Measurements from ENCODE around the gene SHOC2.
A peak's percentile ranks its signal among the peaks of the same experiment; 100 is the strongest.

Gene SHOC2

GRCh38 chr10:110989016-110989415 lies 69.6 kb downstream of the SHOC2 start:
- no peak for FAIRE-seq
- TF ChIP-seq SPI1 (IDR thresholded peaks at IDR 0.05; ENCODE audit: low read depth, low read length) = no peak
- no peak for TF ChIP-seq TAF1 (IDR thresholded peaks at IDR 0.05; ENCODE audit: low read depth, low read length)
- no peak for TF ChIP-seq POLR2A (IDR thresholded peaks at IDR 0.05; ENCODE audit: low read depth, low read length)
- TF ChIP-seq POLR2AphosphoS5 (IDR thresholded peaks at IDR 0.05; ENCODE audit: low read depth, low read length) = no peak
- TF ChIP-seq PAX5 (IDR thresholded peaks at IDR 0.05; ENCODE audit: insufficient read depth, low read length, severe bottlenecking) = no peak
- no peak for TF ChIP-seq POU2F2 (IDR thresholded peaks at IDR 0.05; ENCODE audit: low read depth, low read length)
- DNase-seq (ENCODE audit: insufficient read length, low spot score) = no peak

GRCh38 chr10:110992006-110992800 lies 72.8 kb downstream of the SHOC2 start:
- no peak for FAIRE-seq
- no peak for DNase-seq (ENCODE audit: insufficient read length, low spot score)
- TF ChIP-seq POLR2A (IDR thresholded peaks at IDR 0.05; ENCODE audit: low read depth, low read length) = no peak

DNA sequence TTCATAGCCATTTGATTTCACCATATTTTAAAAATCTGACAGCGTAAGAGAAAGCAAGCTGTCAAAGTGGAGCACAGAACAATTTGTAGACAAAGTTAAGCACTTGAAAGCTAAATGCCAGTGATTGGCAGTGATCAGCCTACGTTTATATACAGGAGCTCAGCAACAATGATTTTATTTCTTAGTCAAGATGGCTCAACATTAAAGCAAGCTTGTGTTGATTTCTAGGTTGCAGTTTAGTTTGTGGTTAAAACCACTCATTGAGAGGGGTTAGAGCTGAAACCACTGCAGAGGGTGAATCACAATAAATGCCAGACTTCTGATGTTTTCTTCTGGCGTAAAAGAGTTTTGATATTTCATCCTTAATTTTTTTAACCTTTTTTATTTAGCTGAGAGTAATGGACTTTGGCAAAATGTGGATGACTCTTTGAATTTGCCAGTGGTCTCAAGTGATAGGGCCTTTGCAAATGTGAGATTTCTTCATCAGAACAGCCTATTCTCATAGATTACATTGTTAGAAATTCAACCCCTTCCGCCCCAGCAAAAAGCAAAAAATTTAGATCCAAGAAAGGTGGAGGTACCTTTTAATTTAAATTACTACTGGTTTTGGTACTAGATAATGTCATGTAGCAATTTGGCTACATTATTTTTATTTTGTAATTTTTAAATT lies 73.8 kb downstream of the SHOC2 start:
- TF ChIP-seq POLR2A (IDR thresholded peaks at IDR 0.05; ENCODE audit: low read depth, low read length) (no peak), POU2F2 (IDR thresholded peaks at IDR 0.05; ENCODE audit: low read depth, low read length) (no peak), TAF1 (IDR thresholded peaks at IDR 0.05; ENCODE audit: low read depth, low read length) (no peak), POLR2AphosphoS5 (IDR thresholded peaks at IDR 0.05; ENCODE audit: low read depth, low read length) (no peak), PAX5 (IDR thresholded peaks at IDR 0.05; ENCODE audit: insufficient read depth, low read length, severe bottlenecking) (no peak), SPI1 (IDR thresholded peaks at IDR 0.05; ENCODE audit: low read depth, low read length) (no peak)
- no peak for DNase-seq (ENCODE audit: insufficient read length, low spot score)
- FAIRE-seq = peak; percentile 81

- DNase-seq (ENCODE audit: insufficient read length, low spot score) = no peak
- TF ChIP-seq TAF1 (IDR thresholded peaks at IDR 0.05; ENCODE audit: low read depth, low read length) = no peak
- TF ChIP-seq POU2F2 (IDR thresholded peaks at IDR 0.05; ENCODE audit: low read depth, low read length) = no peak
- TF ChIP-seq SPI1 (IDR thresholded peaks at IDR 0.05; ENCODE audit: low read depth, low read length) = no peak
- TF ChIP-seq POLR2AphosphoS5 (IDR thresholded peaks at IDR 0.05; ENCODE audit: low read depth, low read length) = no peak
- TF ChIP-seq PAX5 (IDR thresholded peaks at IDR 0.05; ENCODE audit: insufficient read depth, low read length, severe bottlenecking) = no peak
- no peak for TF ChIP-seq POLR2A (IDR thresholded peaks at IDR 0.05; ENCODE audit: low read depth, low read length)
- FAIRE-seq = no peak
Observed at GRCh38 chr10:110994406-110995086, 75.1 kb downstream of the SHOC2 start.

- no peak for TF ChIP-seq PAX5 (IDR thresholded peaks at IDR 0.05; ENCODE audit: insufficient read depth, low read length, severe bottlenecking)
- TF ChIP-seq TAF1 (IDR thresholded peaks at IDR 0.05; ENCODE audit: low read depth, low read length) = no peak
- TF ChIP-seq SPI1 (IDR thresholded peaks at IDR 0.05; ENCODE audit: low read depth, low read length) = no peak
- TF ChIP-seq POLR2A (IDR thresholded peaks at IDR 0.05; ENCODE audit: low read depth, low read length) = no peak
- TF ChIP-seq POU2F2 (IDR thresholded peaks at IDR 0.05; ENCODE audit: low read depth, low read length) = no peak
- no peak for TF ChIP-seq POLR2AphosphoS5 (IDR thresholded peaks at IDR 0.05; ENCODE audit: low read depth, low read length)
- peak; percentile 40 for FAIRE-seq
- no peak for DNase-seq (ENCODE audit: insufficient read length, low spot score)
Observed at GRCh38 chr10:110995301-110995700, 75.9 kb downstream of the SHOC2 start.

DNA sequence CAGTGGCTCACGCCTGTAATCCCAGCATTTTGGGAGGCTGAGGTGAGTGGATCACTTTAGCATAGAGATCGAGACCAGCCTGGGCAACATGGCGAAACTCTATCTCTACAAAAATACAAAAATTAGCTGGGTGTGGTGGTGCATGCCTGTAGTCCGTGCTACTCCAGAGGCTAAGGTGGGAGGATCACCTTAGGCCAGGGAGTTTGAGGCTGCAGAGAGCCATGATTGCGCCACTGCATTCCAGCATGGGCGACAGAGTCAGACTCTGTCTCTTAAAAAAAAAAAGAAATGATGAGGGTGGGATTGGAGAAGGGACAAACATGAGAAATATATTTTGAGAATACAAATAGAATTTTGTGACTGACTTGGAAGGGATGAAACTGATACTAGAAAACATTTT lies 76.9 kb downstream of the SHOC2 start:
- DNase-seq (ENCODE audit: insufficient read length, low spot score) (no peak), FAIRE-seq (no peak)
- TF ChIP-seq POU2F2 (IDR thresholded peaks at IDR 0.05; ENCODE audit: low read depth, low read length) (no peak), SPI1 (IDR thresholded peaks at IDR 0.05; ENCODE audit: low read depth, low read length) (no peak), POLR2A (IDR thresholded peaks at IDR 0.05; ENCODE audit: low read depth, low read length) (no peak), PAX5 (IDR thresholded peaks at IDR 0.05; ENCODE audit: insufficient read depth, low read length, severe bottlenecking) (no peak), TAF1 (IDR thresholded peaks at IDR 0.05; ENCODE audit: low read depth, low read length) (no peak), POLR2AphosphoS5 (IDR thresholded peaks at IDR 0.05; ENCODE audit: low read depth, low read length) (no peak)

DNA sequence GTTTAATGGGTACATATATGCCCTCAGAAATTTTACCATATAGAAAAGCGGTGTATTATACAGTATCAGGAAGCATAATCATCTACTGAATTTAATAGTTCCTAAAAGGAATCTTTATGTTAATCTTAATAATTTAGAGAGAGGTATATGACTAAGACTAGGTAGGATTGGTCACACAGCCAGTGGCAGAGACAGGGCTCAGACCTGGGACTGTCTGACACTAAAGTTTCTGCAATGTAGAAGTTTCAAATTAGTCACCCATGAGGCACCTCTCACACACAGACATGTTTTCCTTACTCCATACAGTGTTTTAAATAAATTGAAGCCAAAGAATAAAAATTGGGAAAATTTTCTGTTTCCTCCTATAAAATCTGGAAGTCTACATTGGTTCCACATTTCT lies 84.6 kb downstream of the SHOC2 start:
- DNase-seq (ENCODE audit: insufficient read length, low spot score) = no peak
- no peak for FAIRE-seq
- TF ChIP-seq TAF1 (IDR thresholded peaks at IDR 0.05; ENCODE audit: low read depth, low read length) (no peak), POLR2A (IDR thresholded peaks at IDR 0.05; ENCODE audit: low read depth, low read length) (no peak), SPI1 (IDR thresholded peaks at IDR 0.05; ENCODE audit: low read depth, low read length) (no peak), POLR2AphosphoS5 (IDR thresholded peaks at IDR 0.05; ENCODE audit: low read depth, low read length) (no peak), PAX5 (IDR thresholded peaks at IDR 0.05; ENCODE audit: insufficient read depth, low read length, severe bottlenecking) (no peak), POU2F2 (IDR thresholded peaks at IDR 0.05; ENCODE audit: low read depth, low read length) (no peak)

- FAIRE-seq (no peak), DNase-seq (ENCODE audit: insufficient read length, low spot score) (no peak)
- TF ChIP-seq POLR2A (IDR thresholded peaks at IDR 0.05; ENCODE audit: low read depth, low read length) = no peak
- no peak for TF ChIP-seq TAF1 (IDR thresholded peaks at IDR 0.05; ENCODE audit: low read depth, low read length)
- no peak for TF ChIP-seq PAX5 (IDR thresholded peaks at IDR 0.05; ENCODE audit: insufficient read depth, low read length, severe bottlenecking)
- TF ChIP-seq POLR2AphosphoS5 (IDR thresholded peaks at IDR 0.05; ENCODE audit: low read depth, low read length) = no peak
- TF ChIP-seq POU2F2 (IDR thresholded peaks at IDR 0.05; ENCODE audit: low read depth, low read length) = no peak
- no peak for TF ChIP-seq SPI1 (IDR thresholded peaks at IDR 0.05; ENCODE audit: low read depth, low read length)
Observed at GRCh38 chr10:111007486-111007885, 88.1 kb downstream of the SHOC2 start.

DNA sequence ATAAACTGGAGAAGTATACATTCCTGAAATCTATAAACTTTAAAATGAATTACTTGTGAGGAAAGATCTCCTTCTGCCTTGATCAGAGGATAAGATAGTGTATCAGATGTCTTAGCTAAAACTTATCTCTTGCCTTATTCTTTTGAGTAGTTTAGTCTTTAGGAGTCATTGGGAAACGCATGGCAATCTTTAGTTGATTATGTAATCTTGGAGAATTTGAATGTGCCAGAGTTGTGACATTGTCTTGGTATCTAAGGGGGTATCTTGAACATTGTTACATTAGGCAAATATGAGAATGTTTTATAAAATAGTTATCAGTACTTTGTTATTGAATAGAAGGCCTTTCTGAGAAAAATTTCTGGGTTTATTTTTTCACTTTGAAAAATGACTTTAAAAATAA lies 95.8 kb downstream of the SHOC2 start:
- FAIRE-seq = no peak
- TF ChIP-seq PAX5 (IDR thresholded peaks at IDR 0.05; ENCODE audit: insufficient read depth, low read length, severe bottlenecking) = no peak
- no peak for TF ChIP-seq SPI1 (IDR thresholded peaks at IDR 0.05; ENCODE audit: low read depth, low read length)
- TF ChIP-seq TAF1 (IDR thresholded peaks at IDR 0.05; ENCODE audit: low read depth, low read length) = no peak
- no peak for TF ChIP-seq POU2F2 (IDR thresholded peaks at IDR 0.05; ENCODE audit: low read depth, low read length)
- no peak for TF ChIP-seq POLR2A (IDR thresholded peaks at IDR 0.05; ENCODE audit: low read depth, low read length)
- TF ChIP-seq POLR2AphosphoS5 (IDR thresholded peaks at IDR 0.05; ENCODE audit: low read depth, low read length) = no peak
- DNase-seq (ENCODE audit: insufficient read length, low spot score) = no peak
